Body of pancreas (tissue), 4 donors: Measurements from ENCODE around the gene DRAP1.

Experiments
- CTCF ChIP-seq, 7 experiments: fragments of 450-650 bp in 4 of 7; fragments of 200-600 bp in 3 of 7; sonication (generic) in 3 of 7; IDR thresholded peaks; one replicate each; pipeline ENCODE4 v1.5.1; 2016 to 2019; ENCODE audit warnings: antibody characterized with exemption in 7 of 7
- POLR2A ChIP-seq, 3 donors: fragments of 450-650 bp; IDR thresholded peaks; one replicate each; pipeline ENCODE4 v1.6.1; 2016; ENCODE audit warnings: antibody characterized with exemption in 3 of 3, mild to moderate bottlenecking in 2 of 3

- peak in 4 of 7 experiments; percentile 17 to 31 (median 19) for TF ChIP-seq CTCF (IDR thresholded peaks at IDR 0.05)
- TF ChIP-seq POLR2A (IDR thresholded peaks at IDR 0.05): no peak
Observed at GRCh38 chr11:65911682-65912568, 7.3 kb upstream of the DRAP1 start.
